ENCODE results near the gene ADPRHL1.

- TF ChIP-seq CTCF (IDR thresholded peaks at IDR 0.05) (no peak), EP300 (IDR thresholded peaks at IDR 0.05) (peak in 1 of 4 donors; percentile 18)
Measured at GRCh38 chr13:113410472-113411201, 42.7 kb downstream of the ADPRHL1 start.

Measured in sigmoid colon (tissue), 4 donors.